ENCODE data around the gene CD164.

DNA sequence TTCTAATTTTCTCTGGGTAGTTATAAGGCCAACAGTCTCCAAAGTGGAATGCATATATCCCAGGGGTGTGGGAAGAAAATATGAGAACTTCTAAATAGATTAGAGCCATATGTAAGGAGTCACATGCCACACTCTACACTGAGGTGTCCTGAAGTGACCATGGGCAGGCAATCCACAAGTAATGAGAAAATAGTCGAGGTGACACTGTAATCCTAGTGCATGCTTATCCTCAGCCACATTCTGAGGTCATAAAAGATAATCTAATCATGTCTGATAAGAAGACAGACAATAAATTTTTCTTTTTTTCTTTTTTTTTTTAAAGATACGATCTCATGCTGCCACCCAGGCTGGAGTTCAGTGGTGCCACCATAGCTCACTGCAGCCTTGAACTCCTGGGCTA lies 62.2 kb downstream of the CD164 start:
- TF ChIP-seq POLR2A (IDR thresholded peaks at IDR 0.05; ENCODE audit: low read depth, low read length) (no peak), POLR2AphosphoS5 (IDR thresholded peaks at IDR 0.05; ENCODE audit: low read depth, low read length) (no peak)

Data from GM12892 (cell line).